RPMI7951 (cell line): ENCODE data around the gene ABCB11. TPM values are rescaled to one million over a fixed set of nuclear protein-coding genes. Genes with fewer than 3 reads are reported as not detected.

Source experiments
- DNase-seq: peaks from one replicate; pipeline ENCODE4 v3.0.0-alpha.2; 2012; ENCODE audit warnings: low read depth
- total RNA-seq: library from RNA; depleted of rRNA; stranded (reverse); fragments of >200 nt; shearing (Covaris generic); gene quantifications from 2 replicates; pipeline ENCODE4 v1.2.3, GENCODE V29; 2014

Gene ABCB11
- total RNA-seq, 1 experiment from 2014 or later, result not detected

DNA sequence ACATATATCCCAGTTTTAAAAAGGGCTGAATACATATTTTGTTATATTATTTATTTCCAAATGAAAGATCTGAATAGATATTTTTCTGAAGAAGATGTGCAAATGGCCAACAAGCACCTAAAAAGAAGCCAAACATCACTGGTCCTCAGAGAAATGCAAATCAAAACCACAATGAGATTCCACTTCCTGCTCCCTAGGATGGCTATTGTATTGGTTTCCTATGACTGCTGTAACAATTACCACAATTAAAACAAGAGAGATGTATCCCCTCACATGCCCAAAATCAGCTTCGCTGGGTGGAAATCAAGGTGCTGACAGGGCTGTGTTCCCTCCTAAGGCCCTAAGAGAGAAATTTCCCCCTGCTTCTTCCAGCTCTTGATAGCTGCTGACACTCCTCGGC is 23.2 kb downstream of the ABCB11 start:
- DNase-seq, result no peak

DNA sequence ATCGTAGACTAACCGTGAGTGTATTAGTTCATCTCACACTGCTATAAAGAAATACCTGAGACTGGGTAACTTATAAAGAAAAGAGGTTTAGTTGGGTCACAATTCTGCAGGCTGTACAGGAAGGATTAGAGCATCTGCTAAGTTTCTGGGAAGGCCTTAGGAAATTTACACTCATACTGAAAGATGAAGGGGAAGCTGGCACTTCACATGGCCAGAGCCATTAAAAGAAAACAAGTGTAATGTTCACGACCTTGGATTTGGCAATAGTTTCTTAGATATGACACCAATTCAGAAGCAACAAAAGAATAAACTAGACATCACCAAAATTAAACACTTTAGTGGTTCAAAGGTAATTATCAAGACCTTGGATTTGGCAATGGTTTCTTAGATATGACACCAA is 23.8 kb downstream of the ABCB11 start:
- no peak for DNase-seq

DNA sequence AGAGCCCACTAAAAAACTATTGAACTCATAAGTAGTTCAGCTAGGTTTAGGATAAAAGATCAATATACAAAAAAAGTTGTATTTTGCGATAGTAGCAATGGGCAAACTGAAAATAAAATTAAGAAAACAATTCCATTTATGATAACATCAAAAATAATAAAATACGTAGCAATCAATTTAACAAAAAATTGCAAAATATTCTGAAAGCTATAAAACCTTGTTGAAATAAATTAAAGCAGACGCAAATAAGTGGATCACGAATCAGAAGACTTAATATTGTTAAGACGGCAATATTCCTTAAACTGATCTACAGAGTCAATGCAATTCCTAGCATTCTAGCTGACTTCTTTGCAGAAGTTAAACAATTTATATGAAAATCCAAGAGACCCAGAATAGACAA is 24.5 kb downstream of the ABCB11 start:
- DNase-seq, result no peak

DNA sequence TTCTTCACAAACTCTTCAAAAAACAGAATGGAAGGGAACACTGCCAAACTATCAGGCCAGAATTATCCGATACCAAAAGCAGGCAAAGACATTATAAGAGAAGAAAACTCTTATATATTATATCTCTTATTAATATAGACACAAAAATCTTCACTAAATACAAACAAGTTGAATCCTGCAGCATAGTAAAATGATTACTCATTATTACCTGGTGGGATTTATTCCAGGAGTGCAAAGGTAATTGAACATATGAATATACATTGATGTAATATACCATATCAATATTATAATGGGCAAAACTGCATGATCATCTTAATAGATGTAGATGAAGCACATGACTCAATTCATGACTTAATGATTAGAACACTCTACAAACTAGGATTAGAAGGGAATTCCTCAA is 25.1 kb downstream of the ABCB11 start:
- DNase-seq, result no peak

DNA sequence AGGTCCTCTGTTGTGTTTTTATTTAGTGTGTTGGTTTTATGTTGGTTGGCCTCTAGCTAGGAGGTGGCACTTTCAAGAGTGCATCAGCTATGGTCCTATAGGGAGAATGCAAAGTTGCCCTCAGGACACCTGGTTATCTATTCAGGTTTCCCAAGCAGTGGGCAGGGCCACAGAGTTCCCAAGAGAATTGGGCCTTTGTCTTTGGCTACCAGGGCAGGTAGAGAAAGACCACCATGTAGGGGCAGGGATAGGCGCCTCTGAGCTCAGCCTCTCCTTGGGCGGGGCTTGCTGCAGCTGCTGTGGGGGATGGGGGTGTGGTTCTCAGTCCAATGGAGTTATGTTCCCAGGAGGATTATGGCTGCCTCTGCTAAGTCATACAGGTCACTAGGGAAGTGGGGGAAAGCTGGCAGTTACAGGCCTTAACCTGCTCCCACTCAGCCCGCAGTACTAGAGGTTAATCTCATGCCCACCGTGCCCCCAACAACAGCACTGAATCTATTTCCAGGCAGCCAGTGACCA is 26.0 kb downstream of the ABCB11 start:
- no peak for DNase-seq

DNA sequence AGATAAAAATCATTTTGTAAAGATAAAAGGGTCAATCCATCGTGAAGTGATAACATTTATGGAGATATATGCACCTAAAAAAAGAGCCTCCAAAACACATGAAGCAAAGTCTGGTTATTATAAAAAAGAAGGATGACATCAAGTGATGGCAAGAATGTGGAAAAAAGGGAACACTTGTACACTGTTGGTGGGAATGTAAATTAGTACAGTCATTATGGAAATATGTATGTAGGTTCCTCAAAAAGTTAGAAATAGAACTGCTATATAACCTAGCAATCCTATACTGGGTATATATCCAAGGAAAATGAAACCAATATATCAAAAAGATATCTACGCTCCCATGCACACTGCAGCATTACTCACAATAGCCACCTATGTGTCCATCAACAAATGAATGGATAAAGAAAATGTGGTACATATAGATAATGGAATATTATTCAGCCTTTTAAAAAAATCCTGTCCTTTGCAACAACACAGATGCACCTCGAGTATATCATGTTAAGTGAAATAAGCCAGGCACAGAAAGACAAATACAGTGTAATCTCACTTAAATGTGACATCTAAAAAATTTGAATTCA is 28.9 kb downstream of the ABCB11 start:
- DNase-seq, result no peak

DNA sequence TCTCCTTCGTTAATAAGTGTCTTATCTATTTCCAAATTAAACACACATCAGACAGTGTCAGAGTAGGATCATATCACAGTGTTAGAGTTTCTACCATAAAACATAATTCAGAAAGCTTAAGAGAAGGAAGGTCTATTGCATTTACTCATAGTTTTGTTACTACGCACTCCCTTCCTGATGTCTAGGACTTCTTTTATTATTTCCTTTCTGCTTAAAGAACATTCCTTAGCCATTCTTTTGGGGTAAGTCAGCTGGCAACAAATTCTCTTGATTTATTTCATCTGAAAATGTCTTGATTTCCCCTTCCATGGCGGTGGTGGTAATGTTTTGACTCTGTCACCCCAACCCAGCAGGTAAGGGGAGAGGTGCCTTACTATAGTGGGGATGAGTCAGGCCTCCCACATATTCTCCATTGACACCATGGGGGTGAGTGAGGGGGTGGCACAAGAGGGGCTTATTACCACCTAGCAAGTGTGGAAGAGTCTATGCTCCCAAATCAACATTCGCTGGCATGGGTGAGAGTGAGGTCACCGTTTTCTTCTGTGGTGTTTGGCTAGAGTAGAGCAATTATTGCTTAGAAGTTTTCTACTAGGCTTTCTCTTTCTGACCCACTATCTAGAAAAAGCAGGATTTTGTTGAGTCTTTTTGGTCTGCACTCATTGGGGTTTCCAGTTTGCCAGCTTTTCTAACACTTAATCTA is 29.9 kb downstream of the ABCB11 start:
- no peak for DNase-seq

DNA sequence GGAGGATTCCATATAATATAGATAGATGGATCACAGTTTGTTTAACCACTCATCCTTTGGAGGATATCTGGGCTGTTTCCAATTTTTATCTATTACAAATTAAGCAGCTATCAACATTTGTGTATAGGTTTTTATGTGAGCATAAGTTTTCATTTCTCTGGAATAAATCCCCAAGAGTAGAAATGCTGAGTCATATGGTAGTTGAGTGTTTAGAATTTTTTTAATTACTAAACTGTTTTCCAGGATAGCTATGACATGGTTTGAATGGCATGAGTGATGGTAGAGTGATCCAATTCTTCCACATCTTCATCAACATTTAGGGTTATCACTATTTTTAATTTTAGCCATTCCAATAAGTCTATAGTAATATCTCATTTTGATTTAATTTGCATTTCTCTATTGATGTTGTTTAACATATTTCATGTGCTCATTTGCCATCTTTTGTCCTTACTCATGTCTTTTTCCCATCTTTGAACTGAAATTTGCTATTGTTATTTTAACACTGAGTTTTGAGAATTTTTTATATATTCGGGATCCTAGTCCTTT is 31.4 kb downstream of the ABCB11 start:
- DNase-seq, result no peak

DNA sequence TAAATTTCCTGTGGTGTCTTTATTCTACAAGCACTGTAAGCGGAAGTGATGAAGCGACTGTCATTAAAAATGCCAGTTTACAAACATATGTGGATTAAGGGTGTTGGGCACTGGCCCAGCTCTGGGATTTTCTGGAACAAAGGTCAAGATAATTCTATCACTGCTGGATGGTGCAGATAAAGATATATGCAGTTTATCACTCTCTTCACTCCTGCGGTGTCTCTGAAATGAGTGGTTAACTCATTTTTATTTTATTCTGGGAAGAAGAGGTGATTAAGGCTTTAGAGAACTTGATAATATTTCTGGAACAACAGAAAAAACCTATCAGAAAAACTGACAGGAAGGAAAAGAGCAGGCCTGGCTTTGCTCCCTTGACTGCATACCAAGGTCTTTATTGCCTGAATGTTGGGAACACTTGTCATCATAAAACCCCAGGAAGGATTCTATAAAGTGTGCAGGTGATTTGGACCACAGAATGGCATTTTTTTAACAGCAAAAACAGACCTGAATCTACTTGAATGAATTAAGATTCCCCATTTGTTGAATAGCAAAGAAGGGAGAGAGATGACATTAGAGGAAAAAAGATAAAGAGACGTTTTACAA is 32.4 kb downstream of the ABCB11 start:
- DNase-seq, result no peak

DNA sequence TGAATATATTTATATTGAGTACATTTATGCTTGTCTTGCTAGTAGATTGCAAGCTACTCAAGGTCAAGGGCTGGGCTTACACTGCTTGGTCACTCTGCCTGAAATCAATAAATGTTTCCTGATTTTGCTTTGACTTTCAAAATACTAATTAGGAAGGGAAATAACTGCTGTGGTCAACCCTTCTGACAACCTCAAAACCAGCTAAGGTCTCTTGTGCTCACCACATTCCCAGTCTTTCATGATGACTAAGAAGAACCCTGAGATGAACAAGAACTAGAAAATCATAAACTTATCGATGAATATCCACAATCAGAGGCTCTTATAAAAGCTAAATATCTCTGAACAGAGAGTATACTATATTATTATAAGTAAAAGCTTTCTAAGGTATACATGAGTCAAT is 33.3 kb downstream of the ABCB11 start:
- no peak for DNase-seq

DNA sequence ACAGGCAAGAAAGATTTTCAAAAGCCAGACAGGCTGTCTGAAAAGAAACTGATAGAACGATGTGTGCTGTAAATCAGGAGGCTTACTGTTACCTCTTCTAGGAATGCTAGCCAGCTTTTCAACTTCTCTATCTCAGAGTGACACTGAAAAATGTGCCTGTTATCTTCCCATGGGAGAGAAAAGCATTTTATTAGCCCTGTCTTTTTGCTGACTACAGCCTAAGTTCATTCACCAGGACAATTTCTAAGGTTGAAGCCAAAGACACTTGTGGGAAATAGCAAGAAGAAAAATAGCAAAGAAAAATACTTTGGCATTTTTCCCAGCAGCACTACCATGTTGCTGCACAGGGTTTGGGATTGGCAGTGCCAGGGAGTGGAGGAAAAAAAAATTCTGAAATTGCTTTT is 34.0 kb downstream of the ABCB11 start:
- DNase-seq, result no peak

DNA sequence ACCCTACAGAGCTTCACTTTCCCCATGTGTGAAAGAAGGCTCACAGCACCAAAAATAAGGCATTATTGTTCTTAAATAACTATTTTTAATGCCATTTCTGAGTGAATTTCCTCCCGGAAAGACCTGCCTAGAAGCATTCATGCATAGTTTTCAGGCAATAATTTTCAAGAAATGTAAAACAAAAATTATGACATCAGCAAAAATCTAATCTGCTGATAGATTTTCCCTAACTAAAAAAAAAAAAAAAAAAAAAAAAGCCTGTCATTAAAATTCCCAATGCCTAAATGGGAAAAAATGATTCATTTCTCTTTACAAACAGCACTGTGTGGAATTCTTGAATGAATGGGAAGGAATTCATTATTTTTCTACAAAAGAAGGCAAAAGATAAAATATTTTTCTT is 35.4 kb downstream of the ABCB11 start:
- no peak for DNase-seq

DNA sequence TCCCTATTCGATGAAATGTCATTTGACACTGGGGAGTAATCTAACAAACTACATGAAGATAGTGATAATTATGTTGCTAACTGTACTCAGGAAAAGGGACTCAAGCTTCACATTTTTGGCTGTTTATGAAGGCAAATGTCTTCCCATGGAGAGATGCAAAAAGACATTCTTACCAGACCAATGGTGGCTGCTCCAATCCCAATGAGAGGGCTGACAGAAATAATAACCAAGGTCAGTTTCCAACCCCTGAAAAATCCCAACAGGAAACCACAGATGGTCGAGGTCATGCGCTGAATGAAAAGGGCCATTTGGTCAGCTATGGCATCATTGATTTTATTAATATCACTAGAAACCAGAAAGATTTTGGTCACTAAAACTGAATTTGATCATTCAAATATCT is 37.6 kb downstream of the ABCB11 start:
- no peak for DNase-seq

DNA sequence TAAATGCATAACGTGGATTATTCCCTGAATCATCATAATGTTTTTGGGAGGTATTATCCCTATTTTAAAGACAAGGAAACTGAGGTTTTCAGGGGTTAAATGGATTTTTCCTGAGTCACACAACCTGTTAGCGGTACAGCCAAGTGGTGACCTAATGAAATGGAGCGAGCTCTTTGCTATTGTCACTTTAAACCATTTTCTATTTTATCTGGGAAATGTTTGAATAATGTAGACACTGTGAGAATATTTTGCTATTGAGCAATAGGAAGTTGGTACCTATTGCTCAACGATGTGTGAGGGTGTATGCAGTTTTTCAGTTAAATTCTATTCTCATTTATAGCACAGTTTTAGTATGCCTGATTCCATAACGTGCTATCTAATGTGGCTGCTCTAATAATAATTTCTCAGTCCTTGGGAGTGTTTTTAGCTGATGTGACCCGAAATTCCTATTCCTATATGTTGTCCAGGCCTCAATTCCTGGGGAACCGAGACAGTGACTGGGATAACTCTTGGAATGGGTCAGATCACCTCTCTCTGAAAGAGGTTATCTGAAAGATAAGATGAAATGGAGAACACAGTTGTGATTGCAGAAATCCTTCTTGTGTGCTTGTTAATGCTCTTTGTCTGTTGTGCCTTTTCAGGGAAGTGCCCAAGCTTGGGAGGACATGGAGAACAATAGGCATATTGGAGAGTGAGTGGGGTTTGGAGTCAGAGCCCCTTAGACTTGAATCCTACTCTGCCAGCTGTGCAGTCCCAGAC is 38.4 kb downstream of the ABCB11 start:
- no peak for DNase-seq

DNA sequence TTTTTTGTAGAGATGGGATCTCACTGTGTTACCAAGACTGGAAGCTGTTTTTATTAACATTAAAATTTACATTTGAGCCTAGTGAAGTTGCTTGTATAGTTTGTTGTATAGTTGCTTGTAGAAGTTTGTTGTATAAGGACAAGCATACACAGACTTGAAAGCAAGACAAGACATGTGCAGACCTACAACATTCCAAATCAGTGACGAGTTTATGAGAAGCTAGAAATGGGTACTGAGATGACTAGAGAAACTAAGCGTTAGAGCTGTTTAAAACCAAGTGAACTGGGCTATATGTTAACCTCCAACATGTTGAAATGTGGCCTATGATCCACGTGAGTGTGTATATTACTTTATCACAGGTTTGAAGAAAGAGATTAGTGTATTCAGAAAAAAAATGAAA is 39.1 kb downstream of the ABCB11 start:
- DNase-seq, result no peak

DNA sequence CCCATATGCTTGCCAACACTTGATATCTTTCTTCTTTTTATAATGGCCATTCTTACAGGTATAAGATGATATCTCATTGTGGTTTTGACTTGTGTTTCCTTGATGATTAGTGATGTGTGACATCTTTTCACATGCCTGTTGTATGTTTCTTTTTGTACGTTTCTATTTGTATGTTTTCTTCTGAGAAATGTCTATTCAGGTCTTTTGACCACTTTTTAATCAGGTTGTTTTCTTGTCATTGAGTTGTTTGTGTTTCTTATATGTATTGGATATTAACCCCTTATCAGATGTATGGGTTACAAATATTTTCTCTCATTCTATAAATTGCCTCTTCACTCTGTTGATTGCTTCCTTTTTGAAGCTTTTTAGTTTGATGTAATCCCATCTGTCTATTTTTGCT is 42.4 kb downstream of the ABCB11 start:
- no peak for DNase-seq

DNA sequence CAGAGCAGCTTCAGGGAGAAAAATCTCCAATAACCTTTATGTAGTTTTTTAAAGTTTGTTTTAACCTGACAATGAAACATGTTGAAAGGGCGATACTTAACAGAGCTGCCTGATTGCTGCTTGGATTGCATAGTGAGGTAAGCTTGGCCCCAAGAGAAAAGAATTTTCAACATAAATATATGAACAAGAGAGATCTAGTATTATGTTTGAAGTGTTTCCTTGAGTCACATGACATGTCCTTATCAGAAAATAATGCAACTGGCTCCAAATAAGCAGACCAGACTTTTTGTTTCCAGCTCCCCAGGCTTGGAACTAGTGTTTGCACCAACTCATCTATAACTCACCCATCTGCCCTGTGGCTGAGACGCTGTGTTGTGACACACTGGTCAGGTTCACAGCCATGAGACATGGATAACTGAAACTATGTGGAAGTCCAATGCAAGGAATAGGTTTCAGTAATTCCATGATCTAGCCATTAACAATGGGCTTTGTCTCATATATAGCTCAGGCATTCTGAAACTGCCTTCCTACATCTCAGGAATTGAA is 44.7 kb downstream of the ABCB11 start:
- DNase-seq, result no peak

DNA sequence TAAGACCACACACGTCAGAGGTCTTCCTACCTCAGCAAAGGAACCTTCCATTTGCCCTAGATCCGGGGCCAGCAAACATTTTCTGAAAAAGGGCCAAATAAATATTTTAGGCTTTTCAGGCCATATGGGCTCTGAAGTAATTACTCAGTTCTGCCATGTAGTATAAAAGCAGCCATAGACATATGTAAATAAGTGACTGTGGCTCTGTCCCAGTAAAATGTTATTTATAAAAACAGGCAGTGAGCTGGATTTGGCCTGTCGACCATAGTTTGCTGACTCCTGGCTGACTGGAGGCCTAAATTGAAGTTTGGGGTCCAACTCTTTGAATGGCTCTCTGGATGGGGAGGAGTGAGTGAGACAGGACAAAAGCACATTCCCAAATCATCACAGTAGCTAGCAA is 49.5 kb downstream of the ABCB11 start:
- DNase-seq, result no peak

DNA sequence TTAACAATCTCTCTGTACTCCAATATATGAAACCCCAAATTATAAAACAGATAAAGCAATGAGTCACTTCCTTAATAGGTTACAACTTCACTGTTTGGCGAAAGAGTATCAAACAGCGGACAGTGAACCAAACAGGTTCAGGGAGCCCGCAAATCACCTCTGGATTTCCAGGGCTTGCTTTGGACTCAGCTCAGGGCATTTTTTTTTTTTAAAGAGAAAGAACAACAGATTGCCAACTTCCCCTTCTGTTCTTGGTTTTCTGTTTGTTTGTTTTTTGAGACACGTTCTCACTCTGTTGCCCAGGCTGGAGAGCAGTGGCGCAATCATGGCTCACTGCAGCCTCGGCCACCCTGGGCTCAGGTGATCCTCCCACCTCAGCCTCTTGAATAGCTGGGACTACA is 52.7 kb downstream of the ABCB11 start:
- DNase-seq, result no peak

DNA sequence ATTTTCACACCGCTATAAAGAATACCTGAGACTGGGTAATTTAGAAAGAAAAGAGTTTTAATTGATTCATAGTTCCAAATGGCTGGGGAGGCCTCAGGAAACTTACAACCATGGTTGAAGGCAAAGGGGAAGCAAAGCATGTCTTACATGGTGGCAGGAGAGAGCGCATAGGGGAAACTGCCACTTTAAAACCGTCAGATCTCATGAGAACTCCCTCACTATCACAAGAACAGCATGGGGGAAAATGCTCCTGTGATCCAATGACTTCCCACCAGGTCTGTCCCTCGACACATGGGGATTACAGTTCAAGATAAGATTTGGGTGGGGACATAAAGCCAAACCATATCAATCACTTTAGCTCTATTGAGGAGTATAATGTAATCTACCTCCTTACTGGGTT is 53.5 kb downstream of the ABCB11 start:
- DNase-seq, result no peak

DNA sequence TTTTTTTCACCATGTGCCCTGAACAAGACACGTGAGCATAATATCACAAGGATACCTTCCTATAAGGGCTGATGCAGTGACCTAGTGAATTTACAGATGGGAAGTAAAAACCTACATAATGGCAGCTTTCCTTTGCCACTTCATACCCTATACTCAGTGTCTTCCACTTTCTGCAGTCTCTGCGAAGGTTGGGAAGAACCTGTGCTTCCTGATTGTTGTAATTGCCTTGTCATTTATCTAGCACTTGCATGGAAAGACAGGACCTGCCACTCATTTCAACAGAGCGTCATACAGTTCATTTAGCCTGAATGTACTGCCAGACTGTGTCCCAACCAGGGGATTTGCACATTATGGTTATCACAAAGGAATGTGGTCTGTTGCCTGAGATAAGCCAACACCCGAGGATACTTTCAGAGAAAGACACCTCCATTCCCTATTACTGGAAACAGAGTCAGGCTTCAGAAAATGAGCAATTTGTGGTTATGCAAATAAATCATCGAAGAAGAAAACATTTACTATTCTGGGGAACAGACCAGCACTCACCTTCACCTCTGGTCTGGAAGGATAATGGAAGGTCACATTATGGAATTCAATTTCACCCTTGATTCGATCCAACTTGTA is 55.0 kb downstream of the ABCB11 start:
- no peak for DNase-seq

DNA sequence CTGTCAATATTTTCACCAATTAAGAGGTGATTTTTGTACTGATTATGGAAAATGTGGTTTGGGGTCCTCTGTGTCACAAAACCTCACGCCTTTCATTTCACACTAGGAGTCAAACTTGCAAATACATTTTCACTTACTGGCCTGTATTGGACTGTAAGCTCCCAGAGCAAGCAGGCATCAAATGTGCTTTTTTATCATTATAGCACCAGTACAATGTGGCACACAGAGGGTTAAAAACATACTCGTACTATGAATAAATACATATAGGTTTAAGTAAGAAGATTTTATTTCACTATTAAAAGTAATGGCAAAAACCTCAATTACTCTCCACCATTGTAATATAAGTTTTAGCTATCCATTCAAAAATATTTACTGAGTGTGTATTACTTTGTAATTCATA is 56.7 kb downstream of the ABCB11 start:
- DNase-seq, result no peak
